DMS 273 treated with DMSO at 0.1 percent for 48 hours (cell line): ENCODE measurements around the gene LIPC.
"Not testable (repeated sequence)": the region's sequence is repeated elsewhere in the genome, so short reads cannot be mapped to it uniquely, and the experiment has no call there.

Experiments used
- DNase-seq: peaks from one replicate; lab custom pipeline; 2025; lab: John Stamatoyannopoulos, UW

The LIPC gene

GRCh38 chr15:58585693-58586443, 154.1 kb downstream of the LIPC start:
- no peak for DNase-seq

GRCh38 chr15:58587486-58587885, 155.7 kb downstream of the LIPC start:
- DNase-seq: no peak

- DNase-seq: no peak
Measured at GRCh38 chr15:58588096-58588495, 156.3 kb downstream of the LIPC start.

GRCh38 chr15:58589047-58589446, 157.3 kb downstream of the LIPC start:
- DNase-seq: no peak

- no peak for DNase-seq
Measured at GRCh38 chr15:58590236-58590635, 158.4 kb downstream of the LIPC start.

GRCh38 chr15:58590926-58591325, 159.1 kb downstream of the LIPC start:
- no peak for DNase-seq

- DNase-seq: no peak
Measured at GRCh38 chr15:58593870-58594269, 162.1 kb downstream of the LIPC start.

GRCh38 chr15:58594898-58595297, 163.1 kb downstream of the LIPC start:
- DNase-seq: no peak

GRCh38 chr15:58595516-58596263, 163.9 kb downstream of the LIPC start:
- DNase-seq: no peak

- no peak for DNase-seq
Measured at GRCh38 chr15:58597943-58598828, 166.4 kb downstream of the LIPC start.

GRCh38 chr15:58598829-58599210, 167.0 kb downstream of the LIPC start:
- no peak for DNase-seq

GRCh38 chr15:58602823-58603222, 171.0 kb downstream of the LIPC start:
- no peak for DNase-seq

- DNase-seq: not testable (repeated sequence)
Measured at GRCh38 chr15:58603927-58604326, 172.1 kb downstream of the LIPC start.

GRCh38 chr15:58604455-58604923, 172.7 kb downstream of the LIPC start:
- DNase-seq: no peak

- DNase-seq: no peak
Measured at GRCh38 chr15:58605931-58606530, 174.2 kb downstream of the LIPC start.

- DNase-seq: no peak
Measured at GRCh38 chr15:58606577-58607080, 174.8 kb downstream of the LIPC start.

GRCh38 chr15:58608129-58608590, 176.4 kb downstream of the LIPC start:
- DNase-seq: no peak

- DNase-seq: no peak
Measured at GRCh38 chr15:58608711-58609110, 176.9 kb downstream of the LIPC start.

- no peak for DNase-seq
Measured at GRCh38 chr15:58611731-58612676, 180.2 kb downstream of the LIPC start.

GRCh38 chr15:58616171-58616570, 184.4 kb downstream of the LIPC start:
- DNase-seq: no peak
